Measurements from ENCODE around the gene MMRN2.

- TF ChIP-seq CTCF (IDR thresholded peaks at IDR 0.05), result no peak
- no peak for TF ChIP-seq POLR2A (IDR thresholded peaks at IDR 0.05)
Measured at GRCh38 chr10:86900955-86901354, 56.5 kb downstream of the MMRN2 start.
